Vagina (tissue), 2 donors: ENCODE data around the gene TRIO. TPM values are rescaled to one million over a fixed set of nuclear protein-coding genes. Genes with fewer than 3 reads are reported as not detected.
A peak's percentile ranks its signal among the peaks of the same experiment; 100 is the strongest.

Experiments used
- DNase-seq, 2 donors: peaks; one replicate each; pipeline ENCODE4 v3.0.0-alpha.2; 2017; ENCODE audit errors: extremely low spot score in 2 of 2
- H3K27ac ChIP-seq: fragments of 200-600 bp; sonication (generic); one replicate; pipeline ENCODE4 v1.5.1; 2019
- H3K27me3 ChIP-seq: fragments of 200-600 bp; sonication (generic); one replicate; pipeline ENCODE4 v1.5.1; 2019
- H3K36me3 ChIP-seq, 2 donors: fragments of 200-600 bp; sonication (generic); one replicate each; pipeline ENCODE4 v1.5.1; 2017 to 2019
- H3K4me1 ChIP-seq: fragments of 200-600 bp; sonication (generic); one replicate; pipeline ENCODE4 v1.5.1; 2019
- H3K4me3 ChIP-seq, 2 donors: fragments of 200-600 bp; sonication (generic); 1 replicate in 1 of 2; 2 replicates in 1 of 2; pipeline ENCODE4 v1.5.1; 2016 to 2019
- H3K9me3 ChIP-seq: fragments of 200-600 bp; sonication (generic); one replicate; pipeline ENCODE4 v1.5.1; 2019
- POLR2A ChIP-seq, 2 donors: fragments of 450-650 bp; IDR thresholded peaks; one replicate each; pipeline ENCODE4 v1.6.1; 2017; ENCODE audit warnings: antibody characterized with exemption in 2 of 2, mild to moderate bottlenecking in 2 of 2, moderate library complexity in 2 of 2
- POLR2AphosphoS5 ChIP-seq, 2 donors: sonication (generic); formaldehyde crosslinking; IDR thresholded peaks; one replicate each; pipeline ENCODE4 v1.9.0; 2017; ENCODE audit warnings: antibody characterized with exemption in 2 of 2, mild to moderate bottlenecking in 2 of 2, low read depth in 1 of 2; ENCODE audit not compliant: insufficient read depth in 1 of 2
- intact Hi-C: fragments of 100-400 bp; cut with DNase I; formaldehyde crosslinking; loops from one replicate; pipeline ENCODE4 v1.15.1; 2023
- total RNA-seq: library from RNA; depleted of rRNA; stranded (reverse); fragments of >200 nt; gene quantifications from one replicate; pipeline ENCODE4 v1.2.3, GENCODE V29; 2016
- TF ChIP-seq, protein P1 (sequence below), 3 experiments: fragments of 450-650 bp in 2 of 3; fragments of 200-600 bp in 1 of 3; sonication (generic) in 1 of 3; IDR thresholded peaks; one replicate each; pipeline ENCODE4 v1.5.1; 2017 to 2019; ENCODE audit warnings: antibody characterized with exemption in 3 of 3, mild to moderate bottlenecking in 2 of 3, moderate library complexity in 2 of 3

Gene TRIO
- total RNA-seq, 1 donor from 2014 or later, result 142 TPM

DNA sequence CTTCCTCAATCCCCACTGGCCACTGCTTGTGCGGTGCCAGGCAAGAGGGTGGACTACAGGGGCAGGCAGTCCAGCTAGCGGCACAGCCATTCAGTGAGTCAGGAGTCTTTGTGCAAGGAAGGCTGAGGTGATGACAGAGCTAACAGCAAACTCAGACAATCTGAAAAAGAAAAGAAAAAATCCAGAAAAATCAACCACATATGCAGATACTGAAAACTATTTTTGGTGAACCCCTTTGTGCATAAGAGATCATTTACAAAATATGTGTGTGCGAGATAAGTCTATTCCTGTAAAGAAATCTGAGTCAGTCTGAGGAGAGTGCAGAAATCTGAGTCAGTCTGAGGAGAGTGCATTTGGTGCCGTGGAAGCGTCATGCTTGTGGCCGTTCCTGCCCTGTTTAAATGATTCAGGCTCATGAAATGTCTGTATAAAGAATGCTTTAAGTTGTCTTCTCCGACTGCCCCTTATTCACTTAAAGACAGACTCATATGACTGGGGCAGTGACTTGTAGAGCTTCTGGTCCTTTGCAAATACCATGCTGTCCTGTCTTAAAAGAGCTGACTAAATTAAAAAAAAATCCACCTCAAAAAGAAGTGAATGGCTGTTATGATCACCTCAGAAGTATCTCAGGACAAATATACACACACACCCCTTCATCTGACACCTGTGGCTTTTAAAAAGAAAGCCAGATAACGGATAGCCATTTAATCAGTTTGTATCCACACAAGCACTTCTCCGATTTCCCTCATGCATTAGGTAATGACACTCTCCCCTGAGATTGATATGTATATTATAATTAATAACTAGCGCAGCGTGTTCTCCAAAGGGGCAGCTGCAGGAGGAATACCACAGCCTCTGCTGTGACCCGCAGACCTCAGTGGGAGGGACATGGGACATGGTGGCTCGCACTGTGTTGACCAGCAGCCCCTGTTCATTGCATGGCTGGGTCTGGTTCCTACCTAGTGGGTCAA, 47.3 kb downstream of the TRIO start:
- Histone ChIP-seq H3K9me3 (no peaks in the 10 kb centered on the region), H3K36me3 (no peaks in the 10 kb centered on the region), H3K27ac (peak overlapping the region; percentile 45), H3K27me3 (no peaks in the 10 kb centered on the region), H3K4me3 (no peak overlapping the region), H3K4me1 (peaks cover 54% of the 10 kb centered on the region)
- TF ChIP-seq POLR2AphosphoS5 (IDR thresholded peaks at IDR 0.05; ENCODE audit: insufficient read depth in 1 of 2, low read depth in 1 of 2) (peak in 1 of 2 donors; percentile 55), POLR2A (IDR thresholded peaks at IDR 0.05) (no peak)
- TF ChIP-seq, protein P1, sequence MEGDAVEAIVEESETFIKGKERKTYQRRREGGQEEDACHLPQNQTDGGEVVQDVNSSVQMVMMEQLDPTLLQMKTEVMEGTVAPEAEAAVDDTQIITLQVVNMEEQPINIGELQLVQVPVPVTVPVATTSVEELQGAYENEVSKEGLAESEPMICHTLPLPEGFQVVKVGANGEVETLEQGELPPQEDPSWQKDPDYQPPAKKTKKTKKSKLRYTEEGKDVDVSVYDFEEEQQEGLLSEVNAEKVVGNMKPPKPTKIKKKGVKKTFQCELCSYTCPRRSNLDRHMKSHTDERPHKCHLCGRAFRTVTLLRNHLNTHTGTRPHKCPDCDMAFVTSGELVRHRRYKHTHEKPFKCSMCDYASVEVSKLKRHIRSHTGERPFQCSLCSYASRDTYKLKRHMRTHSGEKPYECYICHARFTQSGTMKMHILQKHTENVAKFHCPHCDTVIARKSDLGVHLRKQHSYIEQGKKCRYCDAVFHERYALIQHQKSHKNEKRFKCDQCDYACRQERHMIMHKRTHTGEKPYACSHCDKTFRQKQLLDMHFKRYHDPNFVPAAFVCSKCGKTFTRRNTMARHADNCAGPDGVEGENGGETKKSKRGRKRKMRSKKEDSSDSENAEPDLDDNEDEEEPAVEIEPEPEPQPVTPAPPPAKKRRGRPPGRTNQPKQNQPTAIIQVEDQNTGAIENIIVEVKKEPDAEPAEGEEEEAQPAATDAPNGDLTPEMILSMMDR (IDR thresholded peaks at IDR 0.05), result no peak
- intact Hi-C loops, result loop anchor here (10.0 kb wide), 1 partner anchor 46 kb away; the partner anchor contains the start of gene TRIO
- no peak for DNase-seq

DNA sequence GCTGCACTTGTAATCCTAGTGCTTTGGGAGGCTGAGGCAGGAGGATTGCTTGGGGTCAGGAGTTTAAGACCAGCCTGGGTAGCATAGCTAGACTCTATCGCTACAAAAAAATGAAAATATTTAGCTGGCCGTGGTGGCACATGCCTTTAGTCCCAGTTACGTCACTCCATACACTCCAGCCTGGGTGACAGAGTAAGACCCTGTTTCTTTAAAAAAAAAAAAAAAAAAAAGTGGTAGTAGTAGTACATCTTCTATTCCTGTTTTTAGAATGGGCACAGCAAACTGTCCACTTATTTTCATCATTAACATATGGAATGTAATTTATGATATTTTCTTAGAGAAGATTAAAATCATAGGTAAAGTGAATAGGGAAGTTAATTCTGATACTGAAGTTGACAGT, 48.2 kb downstream of the TRIO start:
- H3K4me3 ChIP-seq, result no peak overlapping the region
- no peaks in the 10 kb centered on the region for H3K27me3 ChIP-seq
- H3K4me1 ChIP-seq, result peaks cover 46% of the 10 kb centered on the region
- intact Hi-C loops, result loop anchor here (10.0 kb wide), 1 partner anchor 47 kb away; the partner anchor contains the start of gene TRIO
- no peak overlapping the region for H3K27ac ChIP-seq
- TF ChIP-seq POLR2A (IDR thresholded peaks at IDR 0.05), result no peak
- TF ChIP-seq POLR2AphosphoS5 (IDR thresholded peaks at IDR 0.05; ENCODE audit: insufficient read depth in 1 of 2, low read depth in 1 of 2), result no peak
- TF ChIP-seq, protein P1 (IDR thresholded peaks at IDR 0.05), result no peak
- H3K36me3 ChIP-seq, result no peaks in the 10 kb centered on the region
- H3K9me3 ChIP-seq, result no peaks in the 10 kb centered on the region
- no peak for DNase-seq

DNA sequence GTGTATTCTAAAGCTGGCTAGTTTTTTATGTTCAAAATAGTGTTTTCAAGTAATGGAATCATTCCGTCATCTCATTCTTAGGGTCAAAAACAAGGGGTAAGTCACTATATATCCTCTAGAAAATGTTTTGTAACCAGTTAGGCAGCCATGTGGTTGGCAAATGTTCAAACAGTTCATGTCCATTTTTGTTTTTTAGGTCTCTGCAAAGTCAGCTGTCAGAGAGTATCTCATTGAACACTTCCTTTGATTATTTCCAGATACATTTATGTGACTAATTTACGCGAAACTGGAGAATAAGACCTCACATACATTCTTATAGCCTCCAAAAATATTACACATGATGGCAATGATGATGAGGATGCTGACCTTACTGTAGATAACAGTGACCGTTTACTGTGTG, 50.4 kb downstream of the TRIO start:
- intact Hi-C loops, result loop anchor here (10.0 kb wide), 1 partner anchor 49 kb away; the partner anchor contains the start of gene TRIO
- Histone ChIP-seq H3K36me3 (no peaks in the 10 kb centered on the region), H3K9me3 (no peaks in the 10 kb centered on the region), H3K4me1 (peaks cover 38% of the 10 kb centered on the region), H3K27me3 (no peaks in the 10 kb centered on the region), H3K4me3 (no peak overlapping the region), H3K27ac (no peak overlapping the region)
- no peak for DNase-seq
- TF ChIP-seq POLR2AphosphoS5 (IDR thresholded peaks at IDR 0.05; ENCODE audit: insufficient read depth in 1 of 2, low read depth in 1 of 2) (no peak), POLR2A (IDR thresholded peaks at IDR 0.05) (no peak)
- TF ChIP-seq, protein P1 (IDR thresholded peaks at IDR 0.05), result no peak

DNA sequence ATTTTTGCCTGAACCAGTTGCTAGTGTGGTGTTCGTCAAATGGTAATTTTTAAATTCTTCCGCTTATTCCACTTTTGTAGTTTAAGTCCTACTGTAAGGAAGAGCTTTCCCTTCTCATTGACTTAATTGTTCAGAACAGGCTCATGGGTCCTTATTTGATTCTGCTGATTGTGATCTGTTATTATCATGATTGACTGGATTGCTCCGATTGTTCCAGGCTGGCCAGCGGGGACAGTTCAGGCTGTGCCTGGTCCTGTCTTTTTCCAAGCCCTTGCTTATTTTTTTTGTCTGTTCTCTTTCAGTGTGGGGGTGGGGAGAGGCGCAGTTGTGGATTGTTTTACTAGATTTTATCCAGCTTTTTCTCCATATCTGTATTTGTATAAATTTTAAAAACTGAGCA, 52.4 kb downstream of the TRIO start:
- no peak for TF ChIP-seq POLR2A (IDR thresholded peaks at IDR 0.05)
- TF ChIP-seq POLR2AphosphoS5 (IDR thresholded peaks at IDR 0.05; ENCODE audit: insufficient read depth in 1 of 2, low read depth in 1 of 2), result no peak
- TF ChIP-seq, protein P1 (IDR thresholded peaks at IDR 0.05), result no peak
- no peak for DNase-seq
- Histone ChIP-seq H3K27ac (no peak overlapping the region), H3K4me1 (peaks cover 31% of the 10 kb centered on the region), H3K4me3 (no peak overlapping the region), H3K27me3 (no peaks in the 10 kb centered on the region), H3K9me3 (no peaks in the 10 kb centered on the region), H3K36me3 (no peaks in the 10 kb centered on the region)
- intact Hi-C loops, result loop anchor here (10.0 kb wide), 1 partner anchor 51 kb away; the partner anchor contains the start of gene TRIO
